ENCODE results near the gene IZUMO1. TPM values are rescaled to one million over a fixed set of nuclear protein-coding genes. Genes with fewer than 3 reads are reported as not detected.

IZUMO1 gene
- total and polyA plus RNA-seq, 2 of the 13 experiments (the other 11 are each of a cell fraction or from before 2014, with no cell fraction given), result 0.07 to 0.22 TPM

GRCh38 chr19:48713864-48714755 is 32.6 kb downstream of the IZUMO1 start (continued):
- TF ChIP-seq HMGXB3 (CRISPR knock-in tag; IDR thresholded peaks at IDR 0.05; ENCODE audit: borderline replicate concordance) (no peak; the same call in 1 of the 2 replicates), SALL1 (CRISPR knock-in tag; IDR thresholded peaks at IDR 0.05) (peak; percentile 42; the same call in 1 of the 2 replicates), ZNF776 (CRISPR knock-in tag; IDR thresholded peaks at IDR 0.05) (no peak), SMARCC2 (IDR thresholded peaks at IDR 0.05) (no peak), KDM5A (IDR thresholded peaks at IDR 0.05; ENCODE audit: borderline replicate concordance, low read length) (no peak; the same call in 1 of the 2 replicates), KDM3A (CRISPR knock-in tag; IDR thresholded peaks at IDR 0.05; ENCODE audit: low read depth) (no peak; the same call in 1 of the 2 replicates), EP300 (IDR thresholded peaks at IDR 0.05; ENCODE audit: low read depth in 2 of 2, low read length in 2 of 2) (no peak), EP300 (CRISPR knock-in tag; IDR thresholded peaks at IDR 0.05; ENCODE audit: borderline replicate concordance) (peak; percentile 30; the same call in 1 of the 2 replicates), HES4 (CRISPR knock-in tag; IDR thresholded peaks at IDR 0.05; ENCODE audit: borderline replicate concordance) (0 out of 2 replicates have a peak, but pooled peaks have one; percentile 38), TRAFD1 (CRISPR knock-in tag; IDR thresholded peaks at IDR 0.05; ENCODE audit: borderline replicate concordance) (no peak), ZNF546 (CRISPR knock-in tag; conservative IDR thresholded peaks at IDR 0.05) (no peak), PAX8 (CRISPR knock-in tag; IDR thresholded peaks at IDR 0.05; ENCODE audit: borderline replicate concordance) (no peak), ZNF629 (CRISPR knock-in tag; conservative IDR thresholded peaks at IDR 0.05) (no peak), ZNF75D (CRISPR knock-in tag; IDR thresholded peaks at IDR 0.05; ENCODE audit: borderline replicate concordance) (no peak), ZNF549 (CRISPR knock-in tag; IDR thresholded peaks at IDR 0.05) (no peak), ZNF17 (CRISPR knock-in tag; IDR thresholded peaks at IDR 0.05) (no peak), RNF219 (CRISPR knock-in tag; IDR thresholded peaks at IDR 0.05) (no peak), ZBTB20 (CRISPR knock-in tag; IDR thresholded peaks at IDR 0.05; ENCODE audit: borderline replicate concordance, low read depth) (no peak), ZNF383 (CRISPR knock-in tag; IDR thresholded peaks at IDR 0.05; ENCODE audit: borderline replicate concordance) (no peak), ZNF431 (CRISPR knock-in tag; IDR thresholded peaks at IDR 0.05; ENCODE audit: borderline replicate concordance, low read depth) (no peak)

All from HepG2 (cell line).